A549 (cell line): ENCODE results near the gene FASTK. TPM values are rescaled to one million over a fixed set of nuclear protein-coding genes. Genes with fewer than 3 reads are reported as not detected.

ENCODE experiments used
- ATAC-seq, 2 experiments: fragments of 200-7000 bp in 1 of 2; fragments of >200 bp in 1 of 2; cut with Nextera tagmentation in 1 of 2; cut with Tn5 transposase in 1 of 2; 3 replicates each; pipeline versions ENCODE4 v1.8.0 to v1.9.1; 2018 to 2020; ENCODE audit warnings: mild to moderate bottlenecking in 1 of 2, moderate library complexity in 1 of 2
- CTCF ChIA-PET: fragments of 300-600 bp; sonication (Branson Sonifier 250); formaldehyde crosslinking; extraction: SDS; loops from one replicate; lab custom pipeline; 2021; ENCODE audit warnings: antibody characterized with exemption, inconsistent platforms; lab: Yijun Ruan, JAX
- POLR2A ChIA-PET: fragments of 350-600 bp; formaldehyde crosslinking; extraction: SDS; loops from one replicate; lab custom pipeline; 2021; ENCODE audit warnings: antibody characterized with exemption, inconsistent platforms; lab: Yijun Ruan, JAX
- DNase-seq, 2 experiments: peaks; one replicate each; pipeline versions ENCODE4 v3.0.0 to v3.0.0-alpha.2; 2011 to 2016; ENCODE audit warnings: low read depth in 1 of 2, low spot score in 1 of 2
- FAIRE-seq: peaks from 2 replicates; lab custom pipeline; 2011; peaks lifted over from hg19 to GRCh38; lab: Jason Lieb, UNC
- H3K27ac ChIP-seq, 2 experiments: fragments of >200 bp; sonication (Bioruptor Twin); formaldehyde crosslinking; 3 replicates each; pipeline ENCODE4 v1.5.1; 2016 to 2017
- H3K4me1 ChIP-seq: fragments of >200 bp; sonication (Bioruptor Twin); formaldehyde crosslinking; 3 replicates; pipeline ENCODE4 v1.6.1; 2016
- H3K4me2 ChIP-seq: fragments of >200 bp; sonication (Bioruptor Twin); formaldehyde crosslinking; 3 replicates; pipeline ENCODE4 v1.6.1; 2016
- H3K4me3 ChIP-seq: fragments of >200 bp; sonication (Bioruptor Twin); formaldehyde crosslinking; 3 replicates; pipeline ENCODE4 v1.5.1; 2016
- H3K9me3 ChIP-seq: fragments of >200 bp; sonication (Bioruptor Twin); formaldehyde crosslinking; 3 replicates; pipeline ENCODE4 v1.6.1; 2016
- CHD2 ChIP-seq: fragments of 150-350 bp; IDR thresholded peaks from 2 replicates; pipeline ENCODE4 v1.6.1; 2014; ENCODE audit warnings: low read length; ENCODE audit not compliant: partially characterized antibody
- CHD4 ChIP-seq: fragments of 200-600 bp; sonication (generic); IDR thresholded peaks from 2 replicates; pipeline ENCODE4 v1.6.1; 2016; ENCODE audit warnings: antibody characterized with exemption, mild to moderate bottlenecking, borderline replicate concordance
- EP300 ChIP-seq, 2 experiments: fragments of >200 bp; sonication (Bioruptor Twin); formaldehyde crosslinking; IDR thresholded peaks; 2 replicates in 1 of 2; 3 replicates in 1 of 2; pipeline ENCODE4 v1.6.1; 2016 to 2017
- FOSB ChIP-seq: fragments of 250-450 bp; sonication (Bioruptor Pico); IDR thresholded peaks from 2 replicates; pipeline ENCODE4 v1.5.0; 2020; ENCODE audit warnings: mild to moderate bottlenecking, moderate library complexity
- GATA3 ChIP-seq: IDR thresholded peaks from 2 replicates; pipeline ENCODE4 v1.6.1; 2012; ENCODE audit warnings: borderline replicate concordance
- HDAC2 ChIP-seq: fragments of 200-600 bp; sonication (generic); IDR thresholded peaks from 2 replicates; pipeline ENCODE4 v1.6.1; 2016
- HOXA7 ChIP-seq: fragments of 250-450 bp; sonication (Bioruptor Pico); IDR thresholded peaks from 2 replicates; pipeline ENCODE4 v1.5.0; 2020; ENCODE audit warnings: mild to moderate bottlenecking, moderate library complexity
- HOXB5 ChIP-seq: fragments of 250-450 bp; sonication (Bioruptor Pico); IDR thresholded peaks from 2 replicates; pipeline ENCODE4 v1.5.0; 2020; ENCODE audit warnings: mild to moderate bottlenecking, moderate library complexity
- JUN ChIP-seq, 2 experiments: fragments of >200 bp; sonication (Bioruptor Twin); formaldehyde crosslinking; IDR thresholded peaks; 2 replicates in 1 of 2; 3 replicates in 1 of 2; pipeline ENCODE4 v1.6.1; 2016 to 2017
- JUNB ChIP-seq: fragments of >200 bp; sonication (Bioruptor Twin); formaldehyde crosslinking; IDR thresholded peaks from 2 replicates; pipeline ENCODE4 v1.6.1; 2016
- MAZ ChIP-seq: fragments of 150-350 bp; IDR thresholded peaks from 2 replicates; pipeline ENCODE4 v1.6.1; 2014; ENCODE audit warnings: antibody characterized with exemption, low read depth, low read length, borderline replicate concordance
- POLR2A ChIP-seq: IDR thresholded peaks from 2 replicates; pipeline ENCODE4 v1.6.1; 2012; ENCODE audit warnings: mild to moderate bottlenecking, low read length
- POLR2AphosphoS2 ChIP-seq: conservative IDR thresholded peaks from 2 replicates; pipeline ENCODE4 v1.6.1; 2012; ENCODE audit warnings: low read length, improper control_type of control experiment, inconsistent platforms
- RAD21 ChIP-seq, 2 experiments: fragments of >200 bp in 1 of 2; sonication (Bioruptor Twin) in 1 of 2; formaldehyde crosslinking in 1 of 2; IDR thresholded peaks in 1 of 2; conservative IDR thresholded peaks in 1 of 2; 2 replicates in 1 of 2; 3 replicates in 1 of 2; pipeline ENCODE4 v1.6.1; 2012 to 2018; ENCODE audit warnings: inconsistent platforms in 1 of 2
- RFX5 ChIP-seq: fragments of 450-650 bp; IDR thresholded peaks from 2 replicates; pipeline ENCODE4 v1.7.1; 2014; ENCODE audit warnings: antibody characterized with exemption, mild to moderate bottlenecking, moderate library complexity
- RNF2 ChIP-seq: fragments of 200-600 bp; sonication (generic); IDR thresholded peaks from 2 replicates; pipeline ENCODE4 v1.6.1; 2016; ENCODE audit warnings: low read depth, mild to moderate bottlenecking, antibody characterized with exemption, moderate library complexity, borderline replicate concordance
- SMC3 ChIP-seq: fragments of >200 bp; sonication (Bioruptor Twin); formaldehyde crosslinking; IDR thresholded peaks from 3 replicates; pipeline ENCODE4 v1.6.1; 2018; ENCODE audit warnings: inconsistent platforms
- TFCP2L1 ChIP-seq: fragments of 250-450 bp; sonication (Bioruptor Pico); IDR thresholded peaks from 2 replicates; pipeline ENCODE4 v1.5.0; 2021; ENCODE audit warnings: mild to moderate bottlenecking
- TP53 ChIP-seq: fragments of 250-450 bp; sonication (Bioruptor Pico); IDR thresholded peaks from 2 replicates; pipeline ENCODE4 v1.5.0; 2021; ENCODE audit warnings: mild to moderate bottlenecking, moderate library complexity
- WGBS: methylation state at CpG from one replicate; pipeline ENCODE4 v1.1.6; 2017; ENCODE audit errors: missing lambda C conversion rate; 5-methylcytosine and 5-hydroxymethylcytosine counted together
- polyA plus RNA-seq, 4 experiments: library from polyadenylated mRNA; depleted of rRNA in 3 of 4; stranded (reverse); fragments of >200 nt; fragmentation: RNase III in 1 of 4; extraction: RNeasy Plus Mini Kit Qiagen cat#74134 plus additional on column Dnase treatment in 1 of 4; gene quantifications; 2 replicates in 3 of 4; 3 replicates in 1 of 4; pipeline ENCODE4 v1.2.3, GENCODE V29; 2011 to 2017
- TF ChIP-seq, protein P1 (sequence below): IDR thresholded peaks from 2 replicates; pipeline ENCODE4 v1.6.1; 2012
- TF ChIP-seq, protein P2 (sequence below): IDR thresholded peaks from 2 replicates; pipeline ENCODE4 v1.6.1; 2012
- TF ChIP-seq, protein P3 (sequence below): fragments of >200 bp; sonication (Bioruptor Twin); formaldehyde crosslinking; IDR thresholded peaks from 2 replicates; pipeline ENCODE4 v1.6.1; 2016

Gene FASTK
- polyA plus RNA-seq, 2 of the 4 experiments (the other 2 are of a cell fraction): 38.5 to 72.4 TPM

DNA sequence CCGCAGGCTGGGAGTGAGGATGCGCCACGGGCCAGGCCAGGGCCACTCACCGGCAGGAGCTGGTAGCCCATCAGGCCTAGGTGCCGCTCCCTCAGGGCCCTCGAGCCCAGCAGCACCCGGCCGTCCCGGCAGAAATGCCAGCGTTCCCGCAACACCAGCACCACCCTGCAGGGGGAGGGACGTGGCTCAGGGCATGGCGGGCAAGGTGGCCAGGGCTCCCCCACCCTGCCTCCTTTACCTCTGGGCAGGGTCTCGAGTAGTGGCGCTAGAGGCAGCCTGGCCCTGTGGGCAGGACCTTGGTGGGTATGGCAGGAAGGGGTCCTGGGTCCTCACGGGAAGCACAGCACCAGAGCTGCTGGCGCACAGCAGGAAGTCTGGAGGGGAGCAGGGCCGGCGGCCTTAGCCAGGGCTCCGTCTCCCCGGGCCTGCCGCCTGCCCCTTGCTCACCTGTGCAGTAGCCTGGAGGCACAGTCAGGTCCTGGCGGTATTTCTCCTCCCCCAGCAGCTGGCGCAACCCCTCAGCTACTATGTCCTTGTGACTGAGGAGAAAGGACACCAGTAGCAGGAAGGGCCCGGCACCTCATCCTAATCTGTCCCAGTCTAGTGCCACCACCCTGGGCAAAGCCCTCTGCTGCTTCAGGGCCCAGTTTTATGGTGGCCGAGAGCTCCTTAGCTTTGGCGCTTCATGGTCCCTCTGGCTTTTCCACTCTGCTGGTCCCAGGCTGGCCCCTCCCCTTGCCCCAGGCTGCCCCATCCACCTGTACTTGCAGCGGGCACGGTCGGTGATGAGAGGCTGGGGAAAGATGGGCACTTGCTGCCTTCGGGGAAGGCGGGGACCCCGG is 3.5 kb downstream of the FASTK start:
- peak; percentile 69 to 70 for DNase-seq
- peak overlapping the region in 1 of 2 experiments; percentile 4; a peak in 2 of 6 replicates for H3K27ac ChIP-seq
- H3K4me2 ChIP-seq: no peak overlapping the region
- no peaks in the 10 kb centered on the region for H3K9me3 ChIP-seq
- H3K4me1 ChIP-seq: peaks cover 44% of the 10 kb centered on the region
- 0 out of 2 replicates have a peak, but pooled peaks have one; percentile 8 for TF ChIP-seq GATA3
- no peak for TF ChIP-seq RNF2
- TF ChIP-seq, protein P1, sequence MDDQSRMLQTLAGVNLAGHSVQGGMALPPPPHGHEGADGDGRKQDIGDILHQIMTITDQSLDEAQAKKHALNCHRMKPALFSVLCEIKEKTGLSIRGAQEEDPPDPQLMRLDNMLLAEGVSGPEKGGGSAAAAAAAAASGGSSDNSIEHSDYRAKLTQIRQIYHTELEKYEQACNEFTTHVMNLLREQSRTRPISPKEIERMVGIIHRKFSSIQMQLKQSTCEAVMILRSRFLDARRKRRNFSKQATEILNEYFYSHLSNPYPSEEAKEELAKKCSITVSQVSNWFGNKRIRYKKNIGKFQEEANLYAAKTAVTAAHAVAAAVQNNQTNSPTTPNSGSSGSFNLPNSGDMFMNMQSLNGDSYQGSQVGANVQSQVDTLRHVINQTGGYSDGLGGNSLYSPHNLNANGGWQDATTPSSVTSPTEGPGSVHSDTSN: peak; percentile 82
- no peak for TF ChIP-seq FOSB
- 0 out of 5 replicates have a peak, but pooled peaks of 1 of the 2 experiments have one; percentile 10 for TF ChIP-seq RAD21 (conservative IDR thresholded peaks at IDR 0.05 in 1 of 2, IDR thresholded peaks at IDR 0.05 in 1 of 2)
- 0 out of 5 replicates have a peak, but pooled peaks of 1 of the 2 experiments have one; percentile 44 for TF ChIP-seq JUN (IDR thresholded peaks at IDR 0.05)
- 0 out of 2 replicates have a peak, but pooled peaks have one; percentile 2 for TF ChIP-seq POLR2A
- TF ChIP-seq TFCP2L1 (CRISPR knock-in tag): no peak
- TF ChIP-seq, protein P2, sequence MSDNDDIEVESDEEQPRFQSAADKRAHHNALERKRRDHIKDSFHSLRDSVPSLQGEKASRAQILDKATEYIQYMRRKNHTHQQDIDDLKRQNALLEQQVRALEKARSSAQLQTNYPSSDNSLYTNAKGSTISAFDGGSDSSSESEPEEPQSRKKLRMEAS: 0 out of 2 replicates have a peak, but pooled peaks have one; percentile 24
- TF ChIP-seq, all 56 proteins: peak for 6
- no peak overlapping the region for H3K4me3 ChIP-seq
- FAIRE-seq (no peak), ATAC-seq (peak; percentile 33 to 51)
- 84% methylated on average over 18 of the region's 33 CpGs for WGBS
- POLR2A ChIA-PET: interaction anchor here (3.7 kb wide), 1 partner anchor 14 kb away, joined by 20 read pairs; no protein-coding TSS in a partner anchor
- CTCF ChIA-PET: interaction anchor here (0.8 to 27.1 kb wide), 9 partner anchors 9 to 76 kb away, joined by 3 to 412 read pairs (median 5); partner anchors contain the start of gene AGAP3

DNA sequence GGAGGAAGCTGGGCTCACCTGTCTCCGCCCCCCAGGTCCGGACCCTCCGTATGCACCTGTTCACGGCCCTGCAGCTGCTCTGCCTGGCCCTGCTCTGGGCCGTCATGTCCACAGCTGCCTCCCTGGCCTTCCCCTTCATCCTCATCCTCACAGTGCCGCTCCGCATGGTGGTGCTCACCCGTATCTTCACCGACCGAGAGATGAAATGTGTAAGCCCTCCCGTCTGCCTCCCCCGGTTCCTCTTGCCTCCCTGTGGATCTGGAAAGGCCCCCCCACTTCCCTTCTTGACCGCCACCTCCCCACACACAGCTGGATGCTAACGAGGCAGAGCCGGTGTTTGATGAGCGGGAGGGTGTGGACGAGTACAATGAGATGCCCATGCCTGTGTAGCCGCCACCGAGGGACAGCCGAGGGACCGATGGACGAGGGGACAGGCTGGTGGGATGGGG is 4.6 kb downstream of the FASTK start:
- 90% methylated on average over 21 of the region's 22 CpGs for WGBS
- H3K4me2 ChIP-seq: no peak overlapping the region
- peaks cover 33% of the 10 kb centered on the region for H3K4me1 ChIP-seq
- no peak for DNase-seq
- ChIA-PET CTCF (interaction anchor here (0.6 to 27.1 kb wide), 13 partner anchors 9 to 92 kb away, joined by 3 to 412 read pairs (median 4); partner anchors contain the start of gene AGAP3), POLR2A (interaction anchor here (3.7 kb wide), 1 partner anchor 13 kb away, joined by 20 read pairs; no protein-coding TSS in a partner anchor)
- H3K27ac ChIP-seq: no peak overlapping the region
- H3K4me3 ChIP-seq: no peak overlapping the region
- no peak for FAIRE-seq
- no peak for TF ChIP-seq MAZ
- no peak for TF ChIP-seq HOXB5 (CRISPR knock-in tag)
- ATAC-seq: no peak
- H3K9me3 ChIP-seq: no peaks in the 10 kb centered on the region

DNA sequence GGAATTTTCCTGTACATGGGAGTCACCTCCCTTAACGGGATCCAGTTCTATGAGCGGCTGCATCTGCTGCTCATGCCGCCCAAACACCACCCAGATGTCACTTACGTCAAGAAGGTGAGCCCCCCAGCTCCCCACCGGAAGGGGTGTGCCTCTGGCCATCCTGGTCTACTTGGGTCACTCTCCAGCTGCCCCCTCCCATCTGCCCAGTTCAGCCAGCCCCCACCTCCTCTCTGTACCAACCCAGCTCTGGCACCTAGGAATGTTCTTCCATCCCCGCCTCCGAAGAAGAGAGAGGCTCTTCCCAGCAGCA is 5.0 kb downstream of the FASTK start:
- WGBS: 84% methylated on average over 6 of the region's 7 CpGs
- Histone ChIP-seq H3K27ac (no peak overlapping the region), H3K4me2 (no peak overlapping the region), H3K4me3 (no peak overlapping the region), H3K4me1 (peaks cover 32% of the 10 kb centered on the region), H3K9me3 (no peaks in the 10 kb centered on the region)
- FAIRE-seq (no peak), DNase-seq (no peak), ATAC-seq (no peak)
- TF ChIP-seq HOXA7 (CRISPR knock-in tag): no peak
- no peak for TF ChIP-seq CHD4
- TF ChIP-seq, protein P1: no peak
- no peak for TF ChIP-seq HOXB5 (CRISPR knock-in tag)
- TF ChIP-seq TP53 (CRISPR knock-in tag): no peak
- no peak; a peak in 1 of 5 replicates for TF ChIP-seq JUN (IDR thresholded peaks at IDR 0.05)
- no peak for TF ChIP-seq SMC3
- no peak for TF ChIP-seq CHD2
- TF ChIP-seq, protein P3, sequence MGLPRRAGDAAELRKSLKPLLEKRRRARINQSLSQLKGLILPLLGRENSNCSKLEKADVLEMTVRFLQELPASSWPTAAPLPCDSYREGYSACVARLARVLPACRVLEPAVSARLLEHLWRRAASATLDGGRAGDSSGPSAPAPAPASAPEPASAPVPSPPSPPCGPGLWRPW: no peak
- TF ChIP-seq JUNB: no peak
- no peak for TF ChIP-seq RFX5
- TF ChIP-seq POLR2AphosphoS2: no peak
- no peak for TF ChIP-seq EP300 (IDR thresholded peaks at IDR 0.05)
- TF ChIP-seq HDAC2: no peak
- ChIA-PET POLR2A (interaction anchor here (3.7 kb wide), 1 partner anchor 13 kb away, joined by 20 read pairs; no protein-coding TSS in a partner anchor), CTCF (interaction anchor here (1.2 to 27.1 kb wide), 5 partner anchors 10 to 48 kb away, joined by 3 to 412 read pairs (median 5); no protein-coding TSS in a partner anchor)
